Activated CD4-positive, alpha-beta T cell treated with anti-CD3 and anti-CD28 coated beads for 1 hour (primary cell): ENCODE data around the gene ZYX.
"Not testable (repeated sequence)": the region's sequence is repeated elsewhere in the genome, so short reads cannot be mapped to it uniquely, and the experiment has no call there.

Experiments
- DNase-seq: peaks from one replicate; pipeline ENCODE4 v3.0.0-alpha.2; 2020

Gene ZYX

GRCh38 chr7:143424476-143424875 lies 43.3 kb downstream of the ZYX start:
- not testable (repeated sequence) for DNase-seq

- DNase-seq, result no peak
Measured at GRCh38 chr7:143426479-143427142, 45.5 kb downstream of the ZYX start.

GRCh38 chr7:143429770-143430698 lies 48.9 kb downstream of the ZYX start:
- DNase-seq, result no peak

GRCh38 chr7:143431109-143431508 lies 50.0 kb downstream of the ZYX start:
- DNase-seq, result no peak

GRCh38 chr7:143433759-143434158 lies 52.6 kb downstream of the ZYX start:
- no peak for DNase-seq

- no peak for DNase-seq
Measured at GRCh38 chr7:143434660-143435059, 53.5 kb downstream of the ZYX start.

- DNase-seq, result no peak
Measured at GRCh38 chr7:143435266-143435665, 54.1 kb downstream of the ZYX start.

- DNase-seq, result no peak
Measured at GRCh38 chr7:143436325-143436946, 55.3 kb downstream of the ZYX start.

- no peak for DNase-seq
Measured at GRCh38 chr7:143437578-143437977, 56.4 kb downstream of the ZYX start.

GRCh38 chr7:143439866-143440265 lies 58.7 kb downstream of the ZYX start:
- DNase-seq, result no peak
